GM12892 (cell line): ENCODE data around the gene ANO1.

Experiments used
- POLR2A ChIP-seq: IDR thresholded peaks from 2 replicates; pipeline ENCODE4 v1.6.1; 2011; ENCODE audit warnings: low read depth, low read length, control low read depth
- POLR2AphosphoS5 ChIP-seq: IDR thresholded peaks from 2 replicates; pipeline ENCODE4 v1.6.1; 2011; ENCODE audit warnings: low read depth, low read length, control low read depth
- TAF1 ChIP-seq: IDR thresholded peaks from 2 replicates; pipeline ENCODE4 v1.6.1; 2011; ENCODE audit warnings: low read depth, mild to moderate bottlenecking, control low read depth, low read length, borderline replicate concordance

GRCh38 chr11:70097783-70098563 is 19.9 kb downstream of the ANO1 start:
- TF ChIP-seq POLR2AphosphoS5 (no peak), POLR2A (no peak), TAF1 (no peak)
